ENCODE measurements around the gene HINT2. TPM values are rescaled to one million over a fixed set of nuclear protein-coding genes. Genes with fewer than 3 reads are reported as not detected.
A peak's percentile ranks its signal among the peaks of the same experiment; 100 is the strongest.

Gene HINT2
- total and polyA plus RNA-seq, 2 donors from 2014 or later: 55.1 to 307 TPM

GRCh38 chr9:35861161-35861897 is 46.5 kb upstream of the HINT2 start:
- no peaks in the 10 kb centered on the region for H3K4me1 ChIP-seq (ENCODE audit: control insufficient read depth in 2 of 3, insufficient read depth in 2 of 3, low read depth in 1 of 3, low read length in 3 of 3)
- no peak overlapping the region for H3K4me3 ChIP-seq (ENCODE audit: low read length in 3 of 3)
- H3K9ac ChIP-seq (ENCODE audit: low read length in 3 of 3): no peak overlapping the region
- FAIRE-seq: no peak
- no peaks in the 10 kb centered on the region for H3K27me3 ChIP-seq (ENCODE audit: control insufficient read depth, insufficient read depth, low read length)
- H3K36me3 ChIP-seq (ENCODE audit: control insufficient read depth in 2 of 3, insufficient read depth in 3 of 3, low read length in 3 of 3): no peaks in the 10 kb centered on the region
- H3K27ac ChIP-seq (ENCODE audit: low read depth in 2 of 2, low read length in 2 of 2): no peak overlapping the region
- DNase-seq: no peak
- TF ChIP-seq, protein P1, sequence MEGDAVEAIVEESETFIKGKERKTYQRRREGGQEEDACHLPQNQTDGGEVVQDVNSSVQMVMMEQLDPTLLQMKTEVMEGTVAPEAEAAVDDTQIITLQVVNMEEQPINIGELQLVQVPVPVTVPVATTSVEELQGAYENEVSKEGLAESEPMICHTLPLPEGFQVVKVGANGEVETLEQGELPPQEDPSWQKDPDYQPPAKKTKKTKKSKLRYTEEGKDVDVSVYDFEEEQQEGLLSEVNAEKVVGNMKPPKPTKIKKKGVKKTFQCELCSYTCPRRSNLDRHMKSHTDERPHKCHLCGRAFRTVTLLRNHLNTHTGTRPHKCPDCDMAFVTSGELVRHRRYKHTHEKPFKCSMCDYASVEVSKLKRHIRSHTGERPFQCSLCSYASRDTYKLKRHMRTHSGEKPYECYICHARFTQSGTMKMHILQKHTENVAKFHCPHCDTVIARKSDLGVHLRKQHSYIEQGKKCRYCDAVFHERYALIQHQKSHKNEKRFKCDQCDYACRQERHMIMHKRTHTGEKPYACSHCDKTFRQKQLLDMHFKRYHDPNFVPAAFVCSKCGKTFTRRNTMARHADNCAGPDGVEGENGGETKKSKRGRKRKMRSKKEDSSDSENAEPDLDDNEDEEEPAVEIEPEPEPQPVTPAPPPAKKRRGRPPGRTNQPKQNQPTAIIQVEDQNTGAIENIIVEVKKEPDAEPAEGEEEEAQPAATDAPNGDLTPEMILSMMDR (IDR thresholded peaks at IDR 0.05; ENCODE audit: borderline replicate concordance, extremely low read depth, insufficient read depth): no peak
- H3K9me3 ChIP-seq (ENCODE audit: control insufficient read depth in 2 of 3, insufficient read depth in 1 of 3, low read length in 3 of 3): no peaks in the 10 kb centered on the region
- intact Hi-C loops (cut with DNase I): no loop called here

- FAIRE-seq (no peak), DNase-seq (peak in 2 of 5 donors; percentile 8 to 17)
- TF ChIP-seq, protein P1 (IDR thresholded peaks at IDR 0.05; ENCODE audit: borderline replicate concordance, extremely low read depth, insufficient read depth): no peak
- H3K4me1 ChIP-seq (ENCODE audit: control insufficient read depth in 2 of 3, insufficient read depth in 2 of 3, low read depth in 1 of 3, low read length in 3 of 3): no peaks in the 10 kb centered on the region
- H3K9ac ChIP-seq (ENCODE audit: low read length in 3 of 3): no peak overlapping the region
- intact Hi-C loops (cut with DNase I): no loop called here
- no peaks in the 10 kb centered on the region for H3K27me3 ChIP-seq (ENCODE audit: control insufficient read depth, insufficient read depth, low read length)
- H3K4me3 ChIP-seq (ENCODE audit: low read length in 3 of 3): no peak overlapping the region
- H3K9me3 ChIP-seq (ENCODE audit: control insufficient read depth in 2 of 3, insufficient read depth in 1 of 3, low read length in 3 of 3): no peaks in the 10 kb centered on the region
- no peak overlapping the region for H3K27ac ChIP-seq (ENCODE audit: low read depth in 2 of 2, low read length in 2 of 2)
- H3K36me3 ChIP-seq (ENCODE audit: control insufficient read depth in 2 of 3, insufficient read depth in 3 of 3, low read length in 3 of 3): no peaks in the 10 kb centered on the region
Observed at GRCh38 chr9:35859990-35860339, 45.1 kb upstream of the HINT2 start.

DNA sequence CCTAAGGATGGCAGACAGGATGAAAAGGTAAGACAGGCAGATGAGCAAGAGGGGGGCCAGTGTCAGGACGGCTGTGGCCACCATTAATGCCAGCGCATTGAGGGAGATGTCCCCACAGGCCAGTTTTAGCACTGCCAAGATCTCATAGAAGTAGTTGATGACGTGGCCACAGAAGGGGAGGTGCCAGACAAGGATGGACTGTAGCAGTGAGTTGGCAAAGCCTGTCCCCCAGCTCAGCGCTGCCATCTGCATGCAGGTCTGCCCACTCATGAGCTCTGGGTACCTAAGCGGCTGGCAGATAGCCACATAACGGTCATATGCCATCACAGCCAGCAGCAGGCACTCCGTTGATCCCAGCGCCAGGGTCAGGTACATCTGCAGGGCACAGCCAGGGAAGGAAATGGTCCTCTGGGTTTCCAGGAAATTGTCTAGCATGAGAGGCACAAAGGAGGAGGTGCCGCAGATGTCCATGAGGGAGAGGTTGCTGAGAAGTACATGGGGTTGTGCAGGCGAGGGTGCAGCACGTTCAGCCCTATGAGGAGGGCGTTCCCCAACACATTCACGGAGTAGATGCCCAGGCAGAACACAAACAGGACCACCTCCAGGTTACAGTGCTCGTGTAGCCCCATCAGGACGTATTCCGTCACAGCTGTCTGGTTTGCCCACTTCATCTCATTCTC is 44.6 kb upstream of the HINT2 start:
- DNase-seq: peak in 2 of 5 donors; percentile 9 to 24
- H3K4me3 ChIP-seq (ENCODE audit: low read length in 3 of 3): no peak overlapping the region
- no peak overlapping the region for H3K27ac ChIP-seq (ENCODE audit: low read depth in 2 of 2, low read length in 2 of 2)
- H3K27me3 ChIP-seq (ENCODE audit: control insufficient read depth, insufficient read depth, low read length): no peaks in the 10 kb centered on the region
- intact Hi-C loops (cut with DNase I): no loop called here
- no peaks in the 10 kb centered on the region for H3K9me3 ChIP-seq (ENCODE audit: control insufficient read depth in 2 of 3, insufficient read depth in 1 of 3, low read length in 3 of 3)
- TF ChIP-seq, protein P1 (IDR thresholded peaks at IDR 0.05; ENCODE audit: borderline replicate concordance, extremely low read depth, insufficient read depth): no peak
- H3K36me3 ChIP-seq (ENCODE audit: control insufficient read depth in 2 of 3, insufficient read depth in 3 of 3, low read length in 3 of 3): no peaks in the 10 kb centered on the region
- no peak for FAIRE-seq
- no peak overlapping the region for H3K9ac ChIP-seq (ENCODE audit: low read length in 3 of 3)
- no peaks in the 10 kb centered on the region for H3K4me1 ChIP-seq (ENCODE audit: control insufficient read depth in 2 of 3, insufficient read depth in 2 of 3, low read depth in 1 of 3, low read length in 3 of 3)
